GM18502 (cell line): ENCODE data around the gene PLA2G2A.
"Not testable (repeated sequence)": the region's sequence is repeated elsewhere in the genome, so short reads cannot be mapped to it uniquely, and the experiment has no call there.

Source experiments
- ATAC-seq: cut with Tn5 transposase; IDR thresholded peaks from one replicate; pipeline ENCODE4 v1.9.1; 2021; ENCODE audit warnings: mild to moderate bottlenecking; ENCODE audit not compliant: unreplicated experiment, poor library complexity

Gene PLA2G2A, protein sequence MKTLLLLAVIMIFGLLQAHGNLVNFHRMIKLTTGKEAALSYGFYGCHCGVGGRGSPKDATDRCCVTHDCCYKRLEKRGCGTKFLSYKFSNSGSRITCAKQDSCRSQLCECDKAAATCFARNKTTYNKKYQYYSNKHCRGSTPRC

GRCh38 chr1:19979494-19979977, at the start of gene PLA2G2A:
PLA2G2A (minus strand) TSS chr1:19979618; CDS start chr1:19978773, 845 bp downstream.
- ATAC-seq = no peak

GRCh38 chr1:20028726-20029125, 49.3 kb upstream of the PLA2G2A start:
- no peak for ATAC-seq

- ATAC-seq = no peak
Measured at GRCh38 chr1:20028125-20028524, 48.7 kb upstream of the PLA2G2A start.

GRCh38 chr1:20017741-20018140, 38.3 kb upstream of the PLA2G2A start:
- ATAC-seq = no peak

- ATAC-seq = no peak
Measured at GRCh38 chr1:20014153-20014552, 34.7 kb upstream of the PLA2G2A start.

DNA sequence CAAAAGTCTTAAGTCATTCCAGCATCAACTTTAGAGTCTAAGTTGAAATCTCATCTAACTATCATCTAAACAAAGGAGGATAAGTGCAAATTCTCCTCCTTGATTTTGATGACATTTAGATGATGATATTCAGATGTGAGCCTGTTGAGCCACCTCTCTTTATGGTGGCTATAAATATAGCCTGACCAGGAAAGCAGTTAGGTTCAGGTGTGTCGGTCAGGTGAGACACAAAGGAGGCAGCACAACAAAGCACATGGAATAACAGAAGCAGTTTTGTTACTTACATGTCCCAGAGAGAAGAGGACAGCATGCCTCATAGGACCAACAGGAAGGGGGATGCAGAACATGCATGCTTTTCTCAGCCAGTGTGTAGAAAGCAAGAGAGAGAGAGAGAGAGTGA, 30.6 kb upstream of the PLA2G2A start:
- no peak for ATAC-seq

- ATAC-seq = no peak
Measured at GRCh38 chr1:20009212-20009611, 29.8 kb upstream of the PLA2G2A start.

DNA sequence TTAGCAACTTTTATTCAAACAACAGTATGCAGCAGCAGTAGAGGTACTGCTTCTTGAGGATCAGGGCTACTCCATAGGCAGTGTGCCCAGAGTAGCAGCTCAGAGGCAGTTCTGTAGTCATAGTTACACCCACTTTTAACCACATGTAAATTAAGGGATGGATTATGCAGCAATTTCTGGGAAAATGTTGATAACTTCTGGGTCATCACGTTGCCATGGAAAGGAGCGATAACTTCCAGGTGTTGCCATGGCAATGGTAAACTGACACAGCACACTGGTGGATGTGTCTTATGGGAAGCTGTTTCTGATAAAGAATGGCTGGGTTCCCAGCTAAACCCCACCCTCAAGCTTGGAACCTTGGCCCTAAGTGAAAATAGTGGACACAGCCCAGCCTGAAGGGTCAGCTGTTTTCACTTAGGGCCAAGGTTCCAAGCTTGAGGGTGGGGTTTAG, 29.0 kb upstream of the PLA2G2A start:
- ATAC-seq = no peak

DNA sequence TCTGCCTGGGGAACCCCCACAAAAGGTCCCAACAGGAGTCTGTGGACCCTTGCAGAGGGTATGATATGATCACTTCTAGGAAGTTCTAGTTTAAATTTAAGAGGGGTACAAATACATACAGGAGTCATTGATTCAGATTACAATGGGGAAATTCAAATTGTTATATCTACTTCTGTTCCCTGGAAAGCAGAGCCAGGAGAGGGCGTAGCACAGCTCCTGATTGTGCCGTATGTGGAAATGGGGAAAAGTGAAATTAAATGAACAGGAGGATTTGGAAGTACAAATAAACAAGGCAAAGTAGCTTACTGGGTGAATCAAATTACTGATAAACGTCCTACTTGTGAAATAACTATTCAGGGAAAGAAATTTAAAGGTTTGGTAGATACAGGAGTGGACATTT, 19.4 kb upstream of the PLA2G2A start:
- ATAC-seq = not testable (repeated sequence)

DNA sequence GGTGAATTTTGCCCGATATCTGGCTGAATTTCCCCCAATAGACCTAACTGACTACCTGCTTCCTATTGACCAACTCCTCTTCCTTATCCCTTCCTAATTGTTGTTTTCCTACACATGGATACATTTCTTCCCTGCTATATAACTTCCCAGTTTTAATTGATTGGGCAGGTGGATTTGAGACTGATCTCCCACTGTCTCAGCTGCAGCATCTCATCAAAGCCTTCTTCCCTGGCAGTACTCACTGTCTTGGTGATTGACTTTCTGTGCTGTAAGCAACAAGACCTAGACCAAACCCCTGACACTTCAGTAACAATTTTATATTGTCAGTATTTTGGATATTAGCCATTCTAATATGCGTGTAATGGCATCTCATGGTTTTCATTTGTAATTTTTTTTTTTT, 11.3 kb upstream of the PLA2G2A start:
- ATAC-seq = no peak

DNA sequence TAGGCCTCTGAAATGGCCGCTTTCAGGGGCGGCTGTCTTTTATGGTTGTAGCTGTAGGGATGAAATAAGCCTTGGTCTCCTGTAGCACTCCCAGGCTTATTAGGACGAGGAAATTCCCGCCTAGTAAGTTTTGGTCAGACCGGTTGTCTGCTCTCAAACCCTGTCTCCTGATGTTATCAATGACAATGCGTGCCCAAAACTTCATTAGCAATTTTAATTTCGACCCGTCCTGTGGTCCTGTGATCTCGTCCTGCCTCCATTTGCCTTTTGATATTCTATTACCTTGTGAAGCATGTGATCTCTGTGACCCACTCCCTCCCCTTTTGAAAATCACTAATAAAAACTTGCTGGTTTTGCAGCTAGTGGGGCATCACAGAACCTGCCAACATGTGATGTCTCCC, 10.8 kb upstream of the PLA2G2A start:
- not testable (repeated sequence) for ATAC-seq

GRCh38 chr1:19988267-19989006, 9.0 kb upstream of the PLA2G2A start:
- no peak for ATAC-seq

DNA sequence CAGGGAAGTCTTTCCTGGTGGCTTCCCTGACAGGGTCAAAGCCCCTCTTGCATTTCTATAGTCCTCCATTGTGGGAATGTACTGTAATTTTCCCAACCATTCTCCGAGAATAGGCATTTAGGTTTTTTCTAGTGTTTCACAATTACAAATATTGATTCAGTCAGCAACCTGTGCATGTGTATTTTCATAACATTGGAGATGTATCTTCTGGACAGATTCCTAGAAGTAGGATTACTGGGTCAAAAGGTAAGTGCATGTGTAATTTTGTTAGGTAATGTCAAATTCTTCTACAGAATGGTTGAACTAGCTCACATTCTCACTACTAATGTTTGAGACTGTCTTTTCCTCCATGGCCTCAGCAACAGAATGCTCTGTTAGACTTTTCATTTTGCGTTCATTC, 8.3 kb upstream of the PLA2G2A start:
- ATAC-seq = no peak

DNA sequence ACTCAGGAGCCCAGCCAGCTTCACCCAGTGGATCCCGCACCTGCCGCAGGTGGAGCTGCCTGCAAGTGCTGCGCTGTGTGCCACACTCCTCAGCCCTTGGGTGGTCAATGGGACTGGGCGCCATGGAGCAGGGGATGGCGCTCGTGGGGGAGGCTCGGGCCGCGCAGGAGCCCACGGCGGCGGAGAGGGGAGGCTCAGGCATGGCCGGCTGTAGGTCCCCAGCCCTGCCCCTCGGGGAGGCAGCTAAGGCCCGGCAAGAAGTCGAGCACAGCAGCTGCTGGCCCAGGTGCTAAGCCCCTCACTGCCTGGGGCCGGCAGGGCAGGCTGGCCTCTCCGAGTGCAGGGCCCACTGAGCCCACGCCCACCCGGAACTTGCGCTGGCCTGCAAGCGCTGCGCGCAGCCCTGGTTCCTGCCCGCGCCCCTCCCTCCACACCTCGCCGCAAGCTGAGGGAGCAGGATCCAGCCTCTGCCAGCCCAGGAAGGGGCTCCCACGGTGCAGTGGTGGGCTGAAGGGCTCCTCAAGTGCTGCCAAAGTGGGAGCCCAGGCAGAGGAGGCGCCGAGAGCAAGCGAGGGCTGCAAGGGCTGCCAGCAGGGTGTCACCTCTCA, 5.1 kb upstream of the PLA2G2A start:
- not testable (repeated sequence) for ATAC-seq

DNA sequence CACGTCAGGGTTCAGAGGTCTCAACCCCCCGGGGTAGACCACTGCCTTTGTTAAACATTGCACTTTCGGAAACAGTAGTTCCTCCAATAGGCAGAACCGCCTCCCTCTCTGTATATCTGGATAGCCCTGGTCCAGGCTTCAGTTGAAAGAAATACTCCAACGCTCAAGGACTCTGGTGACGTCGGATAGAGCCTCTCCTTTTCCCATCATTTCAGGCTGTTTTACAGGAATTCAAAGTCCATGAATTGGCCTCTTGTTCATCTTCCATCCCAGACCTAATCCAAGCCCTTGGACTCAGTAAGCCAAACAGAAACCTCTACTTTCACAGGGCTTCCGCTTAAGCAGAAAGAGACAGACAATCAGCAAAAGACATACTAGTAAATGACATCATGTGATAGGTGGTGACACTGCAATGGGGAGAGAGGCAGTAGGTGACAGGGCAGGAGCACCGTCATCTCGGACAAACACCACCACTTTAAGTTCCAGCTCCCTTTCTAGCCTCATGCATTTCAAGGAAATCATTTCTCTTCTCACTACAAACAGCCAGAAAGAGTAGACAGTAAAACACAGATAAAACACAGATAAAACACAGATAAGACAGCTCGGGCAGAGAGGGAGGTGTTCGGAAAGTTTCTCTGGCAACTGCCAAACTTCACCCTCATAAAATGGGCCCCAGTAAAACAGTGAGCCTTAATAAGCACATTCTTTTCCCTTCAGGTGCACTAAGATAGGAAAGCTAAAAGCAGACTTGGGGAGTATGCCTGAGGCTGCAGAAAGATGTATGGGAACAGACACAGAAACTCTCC, 2.3 kb upstream of the PLA2G2A start:
- ATAC-seq = no peak

- ATAC-seq = no peak
Measured at GRCh38 chr1:19981170-19981506, 1.7 kb upstream of the PLA2G2A start.

DNA sequence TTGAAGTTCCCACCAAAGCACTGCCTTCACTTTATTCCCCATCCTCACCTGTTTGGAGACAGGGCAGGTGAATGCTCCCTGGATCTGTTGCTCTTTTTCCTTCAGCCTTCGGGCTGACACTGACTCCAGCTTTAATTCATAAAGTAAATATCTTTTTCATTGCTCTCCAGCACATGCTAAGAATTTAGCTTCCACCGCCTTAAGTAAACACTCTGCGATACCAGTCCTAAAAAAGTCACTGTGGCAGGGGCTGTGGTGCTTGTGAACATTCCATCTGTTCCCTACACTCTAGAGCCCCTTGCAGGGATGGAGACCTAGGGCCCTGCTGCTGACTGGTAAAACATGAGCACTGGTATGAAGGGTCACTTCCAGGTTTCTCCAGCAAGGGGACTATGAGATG, 896 bp upstream of the PLA2G2A start:
- ATAC-seq = no peak

DNA sequence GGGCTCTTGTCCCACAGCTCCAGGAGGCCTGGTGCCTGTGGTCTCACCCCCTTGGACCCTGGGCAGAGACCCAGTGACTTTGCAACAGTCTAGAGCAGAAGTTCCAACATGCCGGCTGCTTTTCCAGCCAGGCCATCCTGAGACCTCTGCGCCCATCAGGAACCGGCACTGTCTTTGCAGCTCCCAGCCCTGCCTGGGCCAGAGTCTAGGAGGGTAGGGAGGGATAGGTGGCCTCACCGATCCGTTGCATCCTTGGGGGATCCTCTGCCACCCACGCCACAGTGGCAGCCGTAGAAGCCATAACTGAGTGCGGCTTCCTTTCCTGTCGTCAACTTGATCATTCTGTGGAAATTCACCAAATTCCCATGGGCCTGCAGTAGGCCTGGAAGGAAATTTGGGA, 1.3 kb downstream of the PLA2G2A start:
- no peak for ATAC-seq

DNA sequence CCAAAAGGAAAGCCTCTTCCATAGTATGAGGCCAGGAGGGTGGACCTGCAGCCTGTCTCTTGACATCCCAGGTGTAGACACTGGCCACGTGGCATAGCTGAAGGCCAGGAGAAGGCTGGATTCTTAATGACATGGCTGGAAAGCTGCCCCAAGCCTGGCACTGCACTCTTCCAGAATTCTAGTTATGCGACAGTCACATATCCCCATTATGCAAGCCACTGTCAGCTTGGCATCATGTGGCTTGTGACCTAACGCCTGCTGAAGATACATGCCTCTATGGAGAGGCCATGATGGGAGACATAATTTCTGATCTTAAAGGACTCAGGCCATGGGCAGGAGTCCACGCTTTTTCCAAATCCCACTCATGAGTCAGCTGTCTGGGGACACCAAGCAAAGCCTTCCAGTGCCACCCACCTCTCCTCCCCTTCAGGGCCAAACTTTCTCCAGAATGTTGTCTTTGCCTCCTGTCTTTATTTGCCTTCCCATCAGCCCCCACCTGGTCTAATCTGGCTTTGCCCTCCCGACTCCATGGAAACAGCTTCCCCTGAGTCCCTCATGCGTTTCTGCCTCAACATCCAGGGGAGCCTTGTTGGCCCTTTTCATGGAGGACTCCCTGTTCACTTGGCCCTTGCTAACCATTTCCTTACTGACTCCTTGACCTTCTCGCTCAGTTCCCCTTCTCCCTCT, 3.0 kb downstream of the PLA2G2A start:
- ATAC-seq = no peak
